OCI-LY1 (cell line): ENCODE results near the gene ROBO1.

ENCODE experiments used
- H2AFZ ChIP-seq: fragments of 200-600 bp; sonication (generic), shearing (Covaris generic); 2 replicates; pipeline ENCODE4 v1.6.0; 2014; ENCODE audit warnings: antibody characterized with exemption, mild to moderate bottlenecking, low read length
- H3F3A ChIP-seq: fragments of 200-600 bp; sonication (generic), shearing (Covaris generic); 2 replicates; pipeline ENCODE4 v1.6.0; 2014; ENCODE audit warnings: mild to moderate bottlenecking, antibody characterized with exemption, low read length, moderate library complexity; ENCODE audit not compliant: insufficient read depth
- H3K27ac ChIP-seq: fragments of 200-600 bp; sonication (generic); 2 replicates; pipeline ENCODE4 v1.5.1; 2014; ENCODE audit warnings: low read length, mixed run types, mild to moderate bottlenecking, low read depth; ENCODE audit not compliant: poor library complexity, severe bottlenecking
- H3K27me3 ChIP-seq: fragments of 200-600 bp; sonication (generic); 2 replicates; pipeline ENCODE4 v1.6.0; 2014; ENCODE audit warnings: antibody characterized with exemption, mild to moderate bottlenecking, low read length, moderate library complexity; ENCODE audit not compliant: insufficient read depth
- H3K36me3 ChIP-seq: fragments of 200-600 bp; sonication (generic); 2 replicates; pipeline ENCODE4 v1.6.1; 2014; ENCODE audit warnings: mild to moderate bottlenecking, antibody characterized with exemption, low read length, moderate library complexity, mixed read lengths; ENCODE audit not compliant: insufficient read depth
- H3K4me1 ChIP-seq: fragments of 200-600 bp; sonication (generic); 2 replicates; pipeline ENCODE4 v1.5.1; 2014; ENCODE audit warnings: mild to moderate bottlenecking, low read length, moderate library complexity; ENCODE audit not compliant: insufficient read depth, severe bottlenecking
- H3K4me2 ChIP-seq: fragments of 200-600 bp; sonication (generic), shearing (Covaris generic); 2 replicates; pipeline ENCODE4 v1.6.1; 2014; ENCODE audit warnings: low read length
- H3K4me3 ChIP-seq: fragments of 200-600 bp; sonication (generic); 2 replicates; pipeline ENCODE4 v1.5.1; 2014; ENCODE audit warnings: low read length, low read depth, mild to moderate bottlenecking, mixed read lengths; ENCODE audit not compliant: poor library complexity, severe bottlenecking
- H3K79me2 ChIP-seq: fragments of 200-600 bp; shearing (Covaris generic); 2 replicates; pipeline ENCODE4 v1.6.1; 2016; ENCODE audit warnings: mixed run types, low read length, mixed read lengths; ENCODE audit not compliant: insufficient read depth
- H3K9ac ChIP-seq: fragments of 200-600 bp; sonication (generic), shearing (Covaris generic); 2 replicates; pipeline ENCODE4 v1.6.1; 2014; ENCODE audit warnings: mild to moderate bottlenecking, low read length, mixed read lengths
- H3K9me2 ChIP-seq: fragments of 200-600 bp; sonication (generic), shearing (Covaris generic); 2 replicates; pipeline ENCODE4 v1.6.1; 2014; ENCODE audit warnings: low read depth, mild to moderate bottlenecking, low read length, mixed read lengths
- H3K9me3 ChIP-seq: fragments of 200-600 bp; shearing (Covaris generic); 2 replicates; pipeline ENCODE4 v1.6.1; 2014; ENCODE audit warnings: low read length, mixed read lengths
- H4K20me1 ChIP-seq: fragments of 200-600 bp; sonication (generic), shearing (Covaris generic); 2 replicates; pipeline ENCODE4 v1.6.0; 2016; ENCODE audit warnings: mild to moderate bottlenecking, low read length; ENCODE audit not compliant: insufficient read depth
- EZH2 ChIP-seq: fragments of 200-600 bp; sonication (generic), shearing (Covaris generic); IDR thresholded peaks from 2 replicates; pipeline ENCODE4 v1.8.0; 2017; ENCODE audit warnings: borderline replicate concordance, mixed run types, mild to moderate bottlenecking, antibody characterized with exemption, low read length, moderate library complexity, mixed read lengths
- TF ChIP-seq, protein P1 (sequence below): fragments of 200-600 bp; sonication (generic), shearing (Covaris generic); IDR thresholded peaks from 2 replicates; pipeline ENCODE4 v1.5.1; 2017; ENCODE audit warnings: mild to moderate bottlenecking, antibody characterized with exemption, low read length, moderate library complexity, mixed read lengths

Gene ROBO1

DNA sequence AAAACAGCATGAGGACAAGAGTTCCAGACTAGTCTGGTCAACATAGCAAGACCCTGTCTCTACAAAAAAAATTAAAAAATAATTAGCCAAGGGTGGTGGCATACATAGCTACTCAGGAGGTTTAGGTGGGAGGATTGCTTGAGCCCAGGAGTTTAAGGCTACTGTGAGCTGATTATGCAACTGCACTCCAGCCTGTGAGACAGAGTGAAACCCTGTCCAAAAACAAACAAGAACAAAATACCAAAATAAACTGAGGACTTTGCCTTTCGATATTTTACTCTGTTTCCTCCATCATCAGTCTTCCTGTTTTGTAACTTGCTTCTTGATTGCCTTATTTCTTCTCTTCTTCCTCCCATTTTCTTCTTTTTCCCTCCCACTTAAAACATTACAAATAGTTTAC lies 504.4 kb downstream of the ROBO1 start:
- no peak for TF ChIP-seq EZH2
- TF ChIP-seq, protein P1, sequence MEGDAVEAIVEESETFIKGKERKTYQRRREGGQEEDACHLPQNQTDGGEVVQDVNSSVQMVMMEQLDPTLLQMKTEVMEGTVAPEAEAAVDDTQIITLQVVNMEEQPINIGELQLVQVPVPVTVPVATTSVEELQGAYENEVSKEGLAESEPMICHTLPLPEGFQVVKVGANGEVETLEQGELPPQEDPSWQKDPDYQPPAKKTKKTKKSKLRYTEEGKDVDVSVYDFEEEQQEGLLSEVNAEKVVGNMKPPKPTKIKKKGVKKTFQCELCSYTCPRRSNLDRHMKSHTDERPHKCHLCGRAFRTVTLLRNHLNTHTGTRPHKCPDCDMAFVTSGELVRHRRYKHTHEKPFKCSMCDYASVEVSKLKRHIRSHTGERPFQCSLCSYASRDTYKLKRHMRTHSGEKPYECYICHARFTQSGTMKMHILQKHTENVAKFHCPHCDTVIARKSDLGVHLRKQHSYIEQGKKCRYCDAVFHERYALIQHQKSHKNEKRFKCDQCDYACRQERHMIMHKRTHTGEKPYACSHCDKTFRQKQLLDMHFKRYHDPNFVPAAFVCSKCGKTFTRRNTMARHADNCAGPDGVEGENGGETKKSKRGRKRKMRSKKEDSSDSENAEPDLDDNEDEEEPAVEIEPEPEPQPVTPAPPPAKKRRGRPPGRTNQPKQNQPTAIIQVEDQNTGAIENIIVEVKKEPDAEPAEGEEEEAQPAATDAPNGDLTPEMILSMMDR = no peak
- no peaks in the 10 kb centered on the region for H3F3A ChIP-seq

DNA sequence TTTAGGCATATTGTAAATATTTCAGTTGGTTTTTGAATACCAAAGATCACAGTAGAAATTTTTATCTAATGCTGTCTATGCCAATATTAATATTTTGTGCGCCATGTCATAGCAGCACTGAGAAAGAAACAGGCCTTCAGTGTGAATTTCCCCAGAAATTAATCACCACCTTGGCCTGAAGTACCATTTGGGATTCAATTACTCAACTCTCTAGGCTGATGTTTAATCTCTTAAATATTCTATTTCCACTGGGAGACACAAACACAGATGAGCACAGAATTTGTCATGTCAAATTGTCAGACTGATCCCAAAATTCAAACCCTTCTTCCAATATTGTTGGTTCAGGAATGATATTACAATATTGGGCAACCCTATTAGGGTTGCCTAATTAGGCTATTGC lies 509.3 kb downstream of the ROBO1 start:
- no peak overlapping the region for H3K4me3 ChIP-seq

More for the DNA sequence above, 504.4 kb downstream of the ROBO1 start:
- no peak overlapping the region for H3K9ac ChIP-seq
- no peaks in the 10 kb centered on the region for H3K9me2 ChIP-seq
- H3K9me3 ChIP-seq = no peaks in the 10 kb centered on the region
- H3K4me2 ChIP-seq = no peak overlapping the region
- no peaks in the 10 kb centered on the region for H3K79me2 ChIP-seq
- no peaks in the 10 kb centered on the region for H3K36me3 ChIP-seq
- no peaks in the 10 kb centered on the region for H4K20me1 ChIP-seq
- no peak overlapping the region for H3K27ac ChIP-seq
- H3K4me3 ChIP-seq = no peak overlapping the region
- no peaks in the 10 kb centered on the region for H3K27me3 ChIP-seq
- no peaks in the 10 kb centered on the region for H3K4me1 ChIP-seq
- no peak overlapping the region for H2AFZ ChIP-seq

DNA sequence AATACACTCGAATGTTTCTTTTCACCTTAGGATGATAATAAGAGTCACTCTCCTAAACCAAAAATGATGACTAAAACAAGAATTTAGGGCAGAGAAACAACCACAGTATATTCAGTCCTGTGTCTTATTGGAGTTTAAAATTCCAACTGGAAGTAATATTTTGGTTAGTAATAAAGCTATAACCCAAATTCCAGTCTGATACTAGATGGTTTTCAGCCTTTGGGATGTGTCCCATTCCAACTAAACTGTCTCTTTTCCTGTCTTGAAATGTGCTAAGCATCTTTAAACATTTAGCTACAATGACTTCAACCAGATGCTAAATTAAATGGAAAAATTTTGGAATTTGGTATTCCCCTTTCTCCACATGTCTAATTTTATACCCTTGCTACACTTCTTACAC lies 510.0 kb downstream of the ROBO1 start:
- TF ChIP-seq, protein P1 = no peak
- TF ChIP-seq EZH2 = no peak

More for the DNA sequence above, 509.3 kb downstream of the ROBO1 start:
- no peak overlapping the region for H2AFZ ChIP-seq
- TF ChIP-seq, protein P1 = no peak
- no peak for TF ChIP-seq EZH2
- no peaks in the 10 kb centered on the region for H3K79me2 ChIP-seq
- no peak overlapping the region for H3K9ac ChIP-seq
- H3K9me3 ChIP-seq = no peaks in the 10 kb centered on the region
- no peaks in the 10 kb centered on the region for H3K4me1 ChIP-seq
- no peaks in the 10 kb centered on the region for H3K27me3 ChIP-seq
- H3F3A ChIP-seq = no peaks in the 10 kb centered on the region
- H3K9me2 ChIP-seq = no peaks in the 10 kb centered on the region
- H3K27ac ChIP-seq = no peak overlapping the region
- no peaks in the 10 kb centered on the region for H3K36me3 ChIP-seq
- H4K20me1 ChIP-seq = no peaks in the 10 kb centered on the region
- no peak overlapping the region for H3K4me2 ChIP-seq

More for the DNA sequence above, 510.0 kb downstream of the ROBO1 start:
- Histone ChIP-seq H3K4me2 (no peak overlapping the region), H3K9ac (no peak overlapping the region), H3K36me3 (no peaks in the 10 kb centered on the region), H3K4me3 (no peak overlapping the region), H4K20me1 (no peaks in the 10 kb centered on the region), H3K4me1 (no peaks in the 10 kb centered on the region), H3K27ac (no peak overlapping the region), H3K79me2 (no peaks in the 10 kb centered on the region), H3K27me3 (no peaks in the 10 kb centered on the region), H3F3A (no peaks in the 10 kb centered on the region), H2AFZ (no peak overlapping the region), H3K9me3 (no peaks in the 10 kb centered on the region), H3K9me2 (no peaks in the 10 kb centered on the region)
